GM18505 (cell line): ENCODE results near the gene MNX1.

ENCODE experiments used
- ATAC-seq: cut with Tn5 transposase; IDR thresholded peaks from one replicate; pipeline ENCODE4 v1.9.1; 2021; ENCODE audit not compliant: unreplicated experiment
- POLR2A ChIP-seq: IDR thresholded peaks from 4 replicates; pipeline ENCODE4 v1.6.1; 2011; ENCODE audit warnings: borderline replicate concordance; ENCODE audit not compliant: insufficient read depth, insufficient read length; ENCODE audit errors: extremely low read depth

The MNX1 gene

DNA sequence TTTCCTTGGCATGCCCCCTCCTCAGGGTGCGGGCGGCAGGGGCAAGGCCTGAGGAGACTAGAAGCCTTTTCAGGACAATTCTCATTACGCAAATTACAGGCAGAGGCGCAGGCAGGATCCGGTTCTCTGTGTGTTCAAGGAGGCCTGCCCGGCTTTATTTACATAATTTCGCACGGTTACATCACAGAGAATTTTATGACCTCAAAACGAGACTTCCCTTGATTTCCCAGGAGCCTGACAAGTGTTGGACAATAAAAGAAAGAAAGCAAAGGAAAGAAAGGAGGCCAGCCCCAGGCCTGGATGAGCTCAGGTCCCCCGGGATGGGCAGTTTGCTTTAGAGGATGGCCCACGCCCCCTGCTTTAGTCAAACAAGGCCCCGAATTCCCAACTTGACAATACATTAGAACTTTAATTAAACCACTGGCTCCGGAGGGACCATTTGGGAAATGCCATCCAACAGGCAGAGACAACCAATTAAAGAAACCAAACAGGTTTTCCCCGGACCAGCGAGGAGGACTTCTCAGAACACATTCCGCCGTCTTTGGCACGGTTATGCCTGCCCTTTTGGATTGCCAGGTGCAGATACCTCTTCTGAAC lies 2.9 kb downstream of the MNX1 start:
- no peak for ATAC-seq
- TF ChIP-seq POLR2A: no peak

DNA sequence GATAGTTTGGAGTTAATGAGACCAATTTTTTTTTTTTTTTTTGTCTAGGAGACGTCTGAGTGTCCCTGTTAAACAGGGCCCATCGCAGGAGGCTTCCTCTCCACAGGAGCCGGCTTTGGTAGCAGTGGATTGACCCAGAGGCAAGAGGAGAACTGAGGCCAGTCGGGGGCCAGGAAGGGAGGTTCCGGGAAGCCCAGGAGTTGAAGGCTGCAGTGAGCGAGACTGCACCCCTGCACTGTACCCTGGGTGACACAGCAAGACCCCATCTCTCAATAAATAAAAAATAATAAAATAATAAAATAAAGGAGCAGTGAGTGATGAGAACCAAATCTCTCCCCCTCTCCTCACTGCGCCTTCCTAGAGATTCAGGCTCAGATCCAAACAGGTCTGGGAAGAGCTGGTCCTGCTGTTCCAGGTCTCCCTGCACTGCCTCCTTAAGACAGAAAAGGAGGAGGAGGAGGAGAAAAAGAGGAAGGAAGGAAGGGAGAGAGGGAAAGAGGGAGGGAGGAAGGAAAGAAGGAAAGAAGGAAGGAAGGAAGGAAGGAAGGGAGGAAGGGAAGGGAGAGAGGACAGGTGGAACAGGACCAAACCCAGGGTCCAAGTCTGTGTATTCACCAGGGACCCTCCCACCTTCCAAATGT lies 3.5 kb downstream of the MNX1 start:
- ATAC-seq: no peak
- TF ChIP-seq POLR2A: no peak

DNA sequence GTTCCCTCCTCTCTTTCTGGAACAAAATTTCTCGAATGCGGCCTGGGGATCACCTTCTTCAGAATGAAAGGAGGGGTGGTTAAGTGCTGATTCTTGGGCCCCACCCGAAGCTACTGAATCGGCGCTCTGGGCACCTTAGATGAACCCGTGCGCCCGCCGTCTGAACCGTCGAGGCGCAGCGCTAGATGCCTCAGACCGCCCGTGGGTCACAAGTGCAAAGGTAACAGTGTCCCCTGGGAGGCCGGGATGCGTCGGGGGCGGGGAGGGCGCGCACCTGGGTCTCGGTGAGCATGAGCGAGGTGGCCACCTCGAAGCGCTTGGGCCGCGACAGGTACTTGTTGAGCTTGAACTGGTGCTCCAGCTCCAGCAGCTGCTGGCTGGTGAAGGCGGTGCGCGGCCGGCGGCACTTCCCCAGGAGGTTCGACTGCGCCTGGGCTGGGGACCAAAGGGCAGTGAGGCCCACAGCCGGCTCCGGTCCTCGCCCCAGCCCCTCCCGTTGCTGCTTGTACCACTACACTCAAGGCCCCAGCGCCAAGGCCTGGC lies 4.2 kb downstream of the MNX1 start:
- TF ChIP-seq POLR2A: no peak
- ATAC-seq: no peak

DNA sequence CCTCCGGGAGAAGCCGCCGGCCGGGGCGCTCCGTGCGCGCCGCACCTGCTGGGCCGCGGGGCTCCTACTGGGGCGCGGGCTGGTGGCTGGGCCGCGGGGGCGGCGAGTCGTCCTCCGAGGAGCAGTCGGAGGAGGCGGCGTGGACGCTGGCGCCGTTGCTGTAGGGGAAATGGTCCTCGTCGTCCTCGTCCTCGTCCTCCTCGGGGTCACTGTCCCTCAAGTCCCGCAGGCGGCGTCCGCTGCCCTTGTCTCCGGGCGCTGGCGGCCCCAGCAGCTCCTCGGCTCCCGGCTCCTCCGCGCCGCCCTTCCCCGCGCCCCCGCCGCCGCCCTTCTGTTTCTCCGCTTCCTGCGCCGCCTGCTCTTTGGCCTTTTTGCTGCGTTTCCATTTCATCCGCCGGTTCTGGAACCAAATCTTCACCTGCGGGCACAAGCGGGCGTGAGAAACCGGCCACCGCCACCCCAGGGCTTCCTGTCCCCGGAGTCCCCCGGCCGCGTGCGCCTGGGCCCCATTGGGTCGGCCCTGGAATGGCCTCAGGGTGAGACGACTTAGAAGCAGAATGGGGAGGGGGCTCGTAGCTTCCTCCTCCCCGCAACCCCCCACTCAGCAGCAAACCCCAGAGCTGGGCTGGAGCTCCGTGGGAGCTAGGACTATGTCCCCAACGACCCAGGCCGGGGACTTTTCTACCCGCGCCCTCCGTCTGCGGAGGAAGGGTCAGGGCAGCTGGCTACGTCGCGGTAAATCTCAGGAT lies 4.8 kb downstream of the MNX1 start:
- no peak for ATAC-seq
- no peak for TF ChIP-seq POLR2A

DNA sequence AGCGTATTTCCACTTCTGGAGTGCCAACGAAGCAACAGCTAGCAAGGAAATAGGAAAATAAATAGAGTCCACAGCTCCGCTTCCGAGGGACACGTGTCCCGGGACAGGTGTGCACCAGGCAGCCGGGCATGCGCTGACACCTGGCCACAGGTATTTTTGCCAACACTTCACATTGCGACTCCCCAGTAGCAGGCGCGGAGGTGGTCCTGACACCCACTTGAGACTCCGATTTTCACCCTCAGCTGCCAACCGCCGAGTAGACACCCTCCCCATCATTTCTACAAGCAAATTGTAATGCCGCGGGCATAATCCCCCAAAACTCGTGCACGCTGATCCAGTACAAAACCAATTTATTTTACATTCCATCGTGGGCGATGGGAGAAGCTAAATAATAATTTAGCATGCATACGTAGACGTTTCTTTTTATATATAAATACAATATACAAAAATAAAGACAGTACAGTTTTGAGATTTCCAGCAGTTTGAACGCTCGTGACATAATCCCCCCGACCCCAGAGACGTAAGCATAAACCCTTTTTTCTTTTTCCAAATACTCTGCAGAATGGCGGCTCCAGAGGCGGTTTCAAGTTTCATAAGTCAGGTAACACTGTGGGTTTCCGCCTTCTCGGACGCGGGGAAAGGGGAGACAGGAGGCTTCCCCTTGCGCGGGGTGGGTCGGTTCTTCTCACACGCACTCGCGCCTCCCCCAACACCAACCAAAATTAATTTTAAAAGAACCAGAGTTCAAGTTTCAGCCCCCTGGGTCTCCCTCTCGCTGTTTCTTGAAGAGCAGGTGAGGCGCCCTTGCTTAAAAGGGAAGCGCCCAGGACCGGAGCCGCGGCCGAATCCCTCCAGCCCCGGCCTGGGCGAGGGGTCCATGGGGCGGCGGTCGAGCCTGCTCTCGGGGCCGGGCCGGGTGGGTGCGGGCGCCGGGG lies 5.7 kb downstream of the MNX1 start:
- ATAC-seq: no peak
- no peak for TF ChIP-seq POLR2A

DNA sequence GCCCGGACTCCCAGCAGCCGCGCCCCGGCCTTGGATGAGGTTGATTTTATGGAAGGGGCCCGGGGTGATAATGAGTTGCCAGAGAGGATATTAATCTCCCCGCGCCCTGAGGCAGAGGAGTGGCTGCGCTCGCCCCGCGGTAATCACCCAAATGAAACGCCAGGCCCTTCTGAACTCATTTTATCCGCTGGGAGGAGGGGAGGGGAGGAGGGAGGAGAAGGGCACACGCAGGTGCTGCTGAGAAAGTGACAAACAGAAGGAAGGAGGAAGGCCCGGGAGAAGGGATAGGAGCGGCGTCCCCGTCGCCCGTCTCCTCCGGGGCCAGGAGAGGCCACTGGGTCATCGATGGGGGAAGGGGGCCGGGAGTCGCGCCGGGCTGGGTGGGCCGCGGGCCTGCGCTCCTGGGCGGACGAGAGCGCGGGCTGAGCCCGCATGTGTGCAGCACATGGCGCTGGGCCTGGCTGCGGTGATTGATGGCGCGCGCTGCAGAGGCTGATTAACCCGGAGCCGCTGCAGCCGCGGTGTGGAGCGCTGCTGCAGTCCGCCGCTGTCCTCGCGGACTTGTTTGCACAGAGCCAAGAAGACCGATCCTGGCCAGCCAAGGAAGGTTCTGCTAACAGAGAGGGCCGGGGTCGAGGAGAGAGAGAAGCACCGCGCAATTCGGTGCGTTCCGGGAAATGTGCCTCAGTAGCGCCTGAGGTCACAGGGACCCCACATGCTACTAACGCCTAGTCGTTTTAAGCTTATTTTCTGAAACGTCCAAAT lies 6.5 kb downstream of the MNX1 start:
- no peak for TF ChIP-seq POLR2A
- ATAC-seq: no peak

DNA sequence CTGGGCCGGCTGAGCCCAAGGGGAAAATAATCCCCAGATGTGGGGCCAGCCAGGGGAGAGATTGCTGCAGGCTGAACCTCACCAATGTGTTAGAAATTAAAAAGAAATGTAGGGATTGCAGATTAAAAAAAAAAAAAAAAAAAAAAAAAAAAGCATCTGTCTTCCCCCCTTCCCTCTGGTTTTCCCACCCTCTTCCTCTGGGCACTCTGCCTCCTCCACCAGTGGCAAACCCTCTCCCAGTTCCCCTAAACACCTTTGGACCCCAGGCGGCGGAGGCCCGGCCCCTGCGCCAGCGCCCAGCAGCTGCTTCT lies 7.1 kb downstream of the MNX1 start:
- ATAC-seq: no peak
- no peak for TF ChIP-seq POLR2A

DNA sequence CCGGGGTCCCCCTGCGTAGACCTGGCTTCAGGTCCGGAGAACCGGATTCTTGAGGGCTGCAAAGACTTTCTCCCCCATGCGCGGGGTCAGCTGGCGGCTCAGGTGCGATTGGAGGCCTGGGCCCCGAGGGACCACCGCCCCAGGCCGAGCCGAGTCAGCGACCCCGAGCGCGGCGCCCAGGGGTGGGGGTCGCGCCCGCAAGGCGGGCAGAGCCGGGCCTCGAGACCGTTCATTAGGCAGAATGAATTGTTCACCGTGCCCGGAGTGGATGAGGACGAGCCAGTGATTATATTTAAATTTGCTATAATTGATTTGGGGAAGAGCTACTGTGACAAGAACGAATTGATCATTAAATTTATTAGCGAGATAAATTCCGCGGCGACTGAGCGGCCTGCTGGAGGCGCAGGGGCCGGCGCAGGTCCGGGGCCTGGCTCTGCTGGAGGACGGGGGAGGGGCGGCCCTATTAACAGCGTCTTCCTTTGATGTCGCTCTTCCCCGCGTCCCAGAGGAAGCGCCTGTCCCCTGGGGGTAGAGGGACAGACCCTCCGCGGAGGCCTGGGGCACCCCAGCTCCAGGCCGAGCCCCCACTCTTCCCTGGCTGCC lies 7.5 kb downstream of the MNX1 start:
- no peak for ATAC-seq
- TF ChIP-seq POLR2A: no peak

DNA sequence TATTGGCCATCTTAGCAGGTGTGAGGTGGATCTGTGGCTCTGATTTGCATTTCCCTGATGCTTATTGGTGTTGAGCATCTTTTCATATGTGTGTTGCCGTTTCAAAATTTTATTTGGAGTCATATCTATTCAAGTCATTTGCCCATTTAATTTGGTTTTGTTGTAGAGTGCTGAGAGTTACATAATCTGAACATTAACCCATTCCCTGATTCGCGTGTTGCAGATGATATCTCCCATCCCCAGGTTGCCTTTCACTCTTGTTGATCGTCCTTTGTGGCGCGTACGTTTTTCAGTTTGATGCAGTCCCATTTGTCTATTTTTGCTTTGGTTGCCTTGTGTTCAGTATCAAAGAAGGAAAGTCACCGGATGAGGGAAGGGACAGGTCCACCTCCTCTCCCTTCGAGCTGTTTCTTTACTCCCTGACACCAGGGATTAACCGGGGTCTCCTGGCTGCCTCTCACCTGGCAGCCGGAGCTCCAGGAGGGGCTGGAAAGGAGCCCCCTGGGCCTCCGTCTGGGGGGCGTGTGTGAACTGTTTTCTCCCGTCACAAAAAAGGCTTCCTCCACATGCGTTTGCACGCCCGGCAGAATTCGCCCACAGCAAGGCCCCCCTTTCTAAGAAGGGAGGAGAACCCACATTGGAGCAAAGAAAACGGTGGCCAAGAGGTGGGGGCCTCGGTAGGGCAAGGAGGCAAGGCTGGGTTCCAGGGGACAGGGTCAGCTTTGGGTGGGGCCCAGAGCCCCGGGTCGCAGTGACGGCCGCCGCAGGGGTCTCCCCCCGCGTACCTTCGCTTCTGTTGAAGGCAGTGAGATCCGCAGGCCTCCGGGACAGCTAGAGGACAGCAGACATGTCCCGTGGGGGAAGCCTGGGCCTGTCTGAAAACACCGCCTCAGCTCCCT lies 8.3 kb downstream of the MNX1 start:
- TF ChIP-seq POLR2A: no peak
- no peak for ATAC-seq

DNA sequence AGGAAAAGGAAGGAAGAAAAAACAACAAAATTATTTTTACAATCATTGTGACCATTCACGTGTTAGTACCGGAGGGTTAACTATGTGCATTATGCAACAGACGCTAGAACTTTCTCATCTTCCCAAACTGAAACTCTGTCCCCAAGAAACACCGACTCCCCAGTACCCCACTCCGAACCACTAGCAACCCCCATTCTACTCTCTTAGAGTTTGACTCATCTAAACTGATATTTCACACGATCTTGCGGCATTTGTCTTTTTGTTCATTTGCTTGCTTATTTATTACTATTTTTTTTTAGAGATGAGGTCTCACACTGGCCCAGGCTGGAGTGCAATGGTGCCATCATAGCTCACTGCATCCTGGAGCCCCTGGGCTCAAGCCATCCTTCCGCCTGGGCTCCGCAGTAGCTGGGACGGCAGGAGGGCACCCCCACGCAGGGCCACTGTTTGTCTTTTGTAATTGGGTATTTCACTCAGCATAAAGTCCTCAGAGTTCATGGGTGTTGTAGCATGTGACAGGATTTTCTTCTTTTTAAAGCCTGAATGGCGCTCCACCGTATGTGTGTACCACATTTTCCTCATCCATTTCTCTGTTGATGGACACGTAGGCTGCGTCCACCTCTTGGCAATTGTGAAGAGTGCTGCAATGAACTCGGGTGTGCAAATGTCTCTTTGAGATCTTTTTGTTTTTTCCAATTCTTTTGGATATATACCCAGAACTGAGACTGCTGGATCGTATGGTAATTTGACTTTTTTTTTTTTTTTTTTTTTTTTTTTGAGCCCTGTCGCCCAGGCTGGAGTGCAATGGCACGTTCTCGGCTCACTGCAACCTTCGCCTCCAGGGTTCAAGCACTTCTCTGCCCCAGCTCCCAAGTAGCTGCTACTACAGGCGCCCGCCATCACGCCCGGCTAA lies 9.5 kb downstream of the MNX1 start:
- no peak for ATAC-seq
- TF ChIP-seq POLR2A: no peak
